HG03196 (cell line): ENCODE data around the gene WFIKKN1.

ENCODE experiments used
- ATAC-seq: cut with Tn5 transposase; IDR thresholded peaks from one replicate; pipeline ENCODE4 v1.9.1; 2021; ENCODE audit not compliant: unreplicated experiment

Gene WFIKKN1

DNA sequence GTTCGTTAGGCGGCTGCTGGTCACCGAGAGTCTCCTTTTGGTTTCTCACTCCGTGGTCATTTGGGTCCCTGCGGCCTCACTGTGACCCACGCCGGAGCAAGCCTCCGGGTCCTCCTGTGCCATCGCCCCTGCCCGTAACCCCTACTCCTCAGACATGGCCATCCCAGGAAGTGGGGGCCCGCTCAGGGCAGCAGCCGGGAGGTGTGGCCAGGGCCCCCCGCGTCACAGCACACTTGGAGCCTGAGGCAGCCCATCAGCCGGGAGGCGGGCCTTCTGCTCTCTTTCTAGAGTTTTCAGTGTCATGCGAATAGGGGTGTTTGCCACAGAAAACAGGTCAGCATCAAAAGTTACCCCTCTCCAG, 7.9 kb upstream of the WFIKKN1 start:
- ATAC-seq = no peak

DNA sequence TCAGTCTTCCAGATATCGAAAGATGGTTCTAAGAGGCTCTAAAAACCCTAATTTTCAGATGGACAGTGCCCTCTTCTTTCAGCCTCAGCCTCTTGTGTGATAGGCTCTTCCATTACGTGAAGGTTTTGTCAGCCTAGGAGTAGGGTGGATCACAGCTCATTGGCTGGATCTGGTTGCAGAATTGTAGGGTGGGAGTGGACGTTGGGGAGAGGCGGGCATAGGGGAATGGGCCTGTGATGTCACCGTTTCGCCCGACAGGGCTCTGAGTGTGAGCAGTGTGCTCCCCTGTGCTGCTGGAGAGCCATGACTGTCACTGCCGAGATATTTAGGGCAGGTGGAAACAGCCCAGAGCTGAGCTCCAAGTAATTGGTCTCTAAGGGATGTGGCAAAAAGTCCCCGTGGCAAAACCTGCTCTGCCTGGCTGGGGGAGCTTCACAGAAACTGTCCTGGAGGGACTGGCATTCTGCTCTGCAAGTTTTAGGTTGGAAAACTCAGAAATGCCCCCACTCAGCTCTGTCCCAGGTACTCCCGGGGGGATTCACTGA, 6.2 kb upstream of the WFIKKN1 start:
- ATAC-seq = no peak

DNA sequence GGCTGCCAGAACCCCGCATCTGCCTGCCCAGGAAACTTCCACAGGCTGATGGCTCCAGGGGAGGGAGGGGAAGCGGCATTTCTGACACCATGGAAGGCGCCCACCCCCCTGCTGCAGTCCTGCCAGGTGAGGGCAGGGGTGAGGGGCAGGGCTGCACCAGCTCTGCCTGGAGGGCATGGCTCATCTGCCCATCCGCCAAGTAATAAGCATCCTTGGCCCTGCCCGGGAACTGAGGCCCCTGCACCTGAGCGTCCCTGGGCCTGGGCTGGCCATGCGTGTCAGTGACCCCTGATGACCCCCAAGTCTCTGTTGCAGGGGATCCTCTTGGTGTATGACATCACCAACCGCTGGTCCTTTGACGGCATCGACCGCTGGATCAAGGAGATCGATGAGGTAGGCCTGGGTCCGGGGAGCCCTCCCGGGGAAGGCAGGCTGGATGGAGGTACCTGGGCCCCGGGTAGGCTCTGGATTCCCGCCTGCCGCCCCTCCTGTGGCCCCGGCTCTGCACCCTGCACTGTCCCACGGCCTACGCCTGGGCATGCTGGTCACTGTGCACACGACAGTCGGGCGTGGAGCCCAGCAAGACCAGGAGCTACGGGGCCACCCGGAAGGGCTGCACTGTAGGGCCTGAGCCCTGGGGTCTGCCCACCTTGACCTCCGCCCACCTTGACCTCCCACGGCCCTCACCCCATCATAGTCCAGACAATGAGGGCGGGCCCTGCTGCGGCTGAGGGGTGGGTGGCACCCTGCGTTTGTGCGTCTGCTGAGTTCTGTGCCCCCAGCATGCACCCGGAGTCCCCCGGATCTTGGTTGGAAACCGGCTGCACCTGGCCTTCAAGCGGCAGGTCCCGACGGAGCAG, 5.4 kb upstream of the WFIKKN1 start:
- no peak for ATAC-seq

DNA sequence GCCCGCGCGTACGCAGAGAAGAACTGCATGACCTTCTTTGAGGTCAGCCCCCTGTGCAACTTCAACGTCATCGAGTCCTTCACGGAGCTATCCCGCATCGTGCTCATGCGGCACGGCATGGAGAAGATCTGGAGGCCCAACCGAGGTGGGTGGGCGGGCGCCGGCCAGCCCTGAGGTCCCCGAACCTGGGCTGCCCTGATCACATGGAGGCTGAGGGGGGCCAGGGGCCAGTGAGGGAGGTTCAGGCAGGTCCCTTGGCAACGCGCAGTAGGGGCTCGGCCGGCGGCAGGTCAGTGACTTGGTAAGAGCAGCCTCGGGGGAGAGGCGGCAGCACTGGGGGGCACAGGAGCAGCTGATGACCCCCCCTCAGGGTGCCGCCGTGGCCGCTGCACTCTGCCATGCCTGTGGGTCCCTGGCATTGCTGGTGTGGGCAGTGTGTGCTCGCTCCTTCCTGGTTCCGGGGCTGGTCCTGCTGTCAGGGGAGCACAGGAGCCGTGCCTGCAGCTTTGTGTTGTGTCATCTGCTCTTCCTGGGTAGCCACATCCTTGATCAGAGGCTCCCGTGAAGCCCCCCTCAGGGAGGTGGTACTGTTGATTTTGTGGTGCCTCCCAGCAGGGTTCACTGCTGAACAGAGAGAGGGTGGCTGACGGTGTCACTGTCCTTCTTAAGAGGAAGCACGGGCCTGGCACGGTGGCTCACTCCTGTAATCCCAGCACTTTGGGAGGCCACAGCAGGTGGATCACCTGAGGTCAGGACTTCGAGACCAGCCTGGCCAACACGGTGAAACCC, 4.6 kb upstream of the WFIKKN1 start:
- ATAC-seq = no peak

DNA sequence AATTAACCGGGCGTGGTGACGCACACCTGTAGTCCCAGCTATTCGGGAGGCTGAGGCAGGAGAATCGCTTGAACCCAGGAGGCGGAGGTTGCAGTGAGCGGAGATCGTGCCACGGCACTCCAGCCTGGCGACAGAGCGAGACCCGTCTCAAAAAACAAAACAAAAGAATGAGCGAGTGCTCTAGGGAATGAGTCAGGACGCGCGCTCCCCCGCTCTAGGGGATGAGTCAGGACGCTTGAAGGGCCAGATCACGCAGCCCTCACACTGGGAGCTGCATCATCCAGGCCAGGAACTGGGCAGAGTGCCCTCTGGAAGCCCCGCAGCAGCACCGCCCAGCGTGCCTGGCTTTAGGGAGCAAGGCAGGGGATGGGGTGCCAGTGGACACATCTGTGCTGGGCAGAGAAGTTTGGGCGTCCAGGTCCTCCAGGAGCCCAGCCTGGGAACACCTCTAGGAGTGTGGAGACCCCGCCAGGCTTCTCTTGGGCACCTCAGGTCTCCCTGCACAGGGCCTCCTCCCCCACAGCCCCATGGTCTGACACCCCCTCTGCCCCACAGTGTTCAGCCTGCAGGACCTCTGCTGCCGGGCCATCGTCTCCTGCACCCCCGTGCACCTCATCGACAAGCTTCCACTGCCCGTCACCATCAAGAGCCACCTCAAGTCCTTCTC, 3.9 kb upstream of the WFIKKN1 start:
- ATAC-seq = no peak

DNA sequence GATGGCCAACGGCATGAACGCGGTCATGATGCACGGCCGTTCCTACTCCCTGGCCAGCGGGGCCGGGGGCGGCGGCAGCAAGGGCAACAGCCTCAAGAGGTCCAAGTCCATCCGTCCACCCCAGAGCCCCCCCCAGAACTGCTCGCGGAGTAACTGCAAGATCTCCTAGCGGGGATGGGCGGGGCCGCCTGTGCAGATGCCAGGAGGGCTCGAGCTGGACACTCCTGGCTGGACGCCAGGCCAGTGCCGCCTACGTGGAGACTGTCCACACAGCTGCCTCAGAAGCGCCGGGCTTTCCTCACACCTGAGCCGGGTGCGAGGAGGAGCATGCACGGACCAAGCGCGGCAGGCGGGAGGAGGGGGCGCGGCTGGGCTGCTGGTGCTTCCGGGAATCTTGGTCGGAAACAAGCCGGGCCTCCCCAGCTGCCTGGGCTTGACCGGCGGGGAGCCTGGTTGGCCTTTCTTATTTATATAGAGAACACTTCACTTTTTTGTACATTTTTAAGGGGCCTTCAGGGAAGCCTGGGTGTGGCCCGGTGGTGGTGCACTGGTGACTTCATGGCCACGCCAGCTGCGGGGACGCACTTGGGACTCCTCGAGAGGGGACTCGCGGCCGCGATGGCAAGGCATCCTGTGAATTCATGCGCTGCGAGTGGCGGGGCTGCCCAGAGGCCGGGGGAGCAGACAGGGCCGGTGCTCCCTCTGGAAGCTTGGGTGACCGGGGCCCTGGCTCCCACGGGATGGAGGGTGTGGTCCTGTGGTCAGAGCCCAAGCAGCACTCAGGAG, 3.1 kb upstream of the WFIKKN1 start:
- no peak for ATAC-seq

DNA sequence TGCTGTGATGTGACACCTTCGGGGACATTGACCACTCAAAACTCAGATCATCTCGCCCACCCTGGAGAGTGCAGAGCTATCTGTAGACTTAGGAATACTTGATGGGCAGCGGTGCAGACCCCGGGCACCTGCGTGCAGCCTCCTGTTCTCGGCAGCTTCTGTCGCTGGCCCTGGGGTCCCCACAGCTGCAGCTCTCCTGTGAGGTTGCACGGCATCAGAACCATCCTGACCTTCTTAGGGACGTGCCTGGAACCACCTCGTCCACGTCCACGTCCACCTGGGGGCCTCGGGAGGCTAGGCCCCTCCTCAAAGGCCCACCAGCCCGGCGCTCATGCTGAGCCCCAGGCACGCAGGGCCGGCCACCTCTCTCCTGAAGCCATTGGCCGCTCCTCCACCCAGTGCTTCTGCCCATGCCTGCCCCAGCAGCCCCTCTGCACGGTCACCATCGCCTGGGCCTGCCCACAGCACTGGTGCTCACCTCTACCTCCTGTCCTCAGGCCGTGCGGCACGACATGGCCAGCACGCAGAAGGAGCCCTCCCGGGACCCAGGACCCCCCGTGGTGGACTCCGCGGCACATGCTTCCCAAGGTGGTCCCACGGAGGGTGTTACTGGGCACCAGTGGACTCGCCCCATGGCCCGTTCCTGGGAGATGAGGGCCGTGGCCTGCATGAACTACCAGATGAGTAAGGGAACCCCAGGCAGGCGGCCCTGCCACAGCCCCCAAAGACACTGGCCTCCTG, 2.3 kb upstream of the WFIKKN1 start:
- no peak for ATAC-seq

DNA sequence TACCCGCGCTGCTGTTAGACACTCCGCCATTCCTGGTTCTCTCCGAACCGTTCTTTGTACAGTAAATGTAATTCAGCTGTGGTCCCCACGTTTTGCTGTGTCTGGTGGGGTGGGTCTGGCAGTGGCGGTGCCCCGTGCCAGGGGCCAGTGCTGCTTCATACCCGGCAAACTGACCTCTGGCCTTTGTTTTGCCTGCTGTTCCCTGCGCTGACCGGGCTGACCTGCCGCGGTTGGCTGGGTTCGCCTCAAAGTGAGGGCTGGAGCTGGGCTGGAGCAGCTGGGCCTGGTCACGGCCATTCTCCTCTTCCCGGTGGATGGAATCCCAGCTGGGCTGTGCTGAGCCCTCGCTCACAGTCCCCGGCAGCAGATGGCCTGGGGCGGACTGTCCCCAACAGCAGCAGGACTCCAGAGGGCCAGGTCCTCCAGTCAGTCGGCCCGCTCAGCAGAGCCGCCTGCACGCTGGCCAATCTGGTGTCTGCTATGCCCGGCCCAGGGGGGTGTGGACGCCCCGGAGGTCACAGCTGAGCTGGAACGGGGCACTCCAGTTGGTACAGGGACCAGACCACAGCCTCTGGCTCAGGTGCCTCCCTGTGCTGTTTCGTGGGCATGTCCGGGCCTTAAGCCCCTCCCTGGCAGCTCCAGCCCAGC, 1.5 kb upstream of the WFIKKN1 start:
- no peak for ATAC-seq

DNA sequence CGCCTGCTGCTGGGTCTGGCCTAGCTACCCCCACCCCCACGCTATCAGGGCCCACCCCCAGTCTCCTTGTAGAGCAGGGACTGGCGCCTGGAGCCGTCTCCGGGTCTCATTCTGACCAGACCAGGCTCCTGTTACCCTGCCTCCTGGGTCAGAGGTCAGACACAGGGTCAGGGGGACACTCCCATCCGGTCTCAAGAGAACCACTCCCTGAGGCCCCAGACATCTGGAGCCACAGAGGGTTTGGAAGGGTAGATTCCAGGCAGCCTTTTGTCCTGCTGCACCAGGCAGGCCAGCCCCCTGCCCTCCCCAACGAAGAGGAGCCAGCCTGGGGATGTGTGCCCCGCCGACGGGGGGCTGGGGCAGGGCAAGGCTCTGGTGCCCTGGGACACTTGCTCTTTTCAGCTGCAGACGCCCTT, 944 bp upstream of the WFIKKN1 start:
- no peak for ATAC-seq

DNA sequence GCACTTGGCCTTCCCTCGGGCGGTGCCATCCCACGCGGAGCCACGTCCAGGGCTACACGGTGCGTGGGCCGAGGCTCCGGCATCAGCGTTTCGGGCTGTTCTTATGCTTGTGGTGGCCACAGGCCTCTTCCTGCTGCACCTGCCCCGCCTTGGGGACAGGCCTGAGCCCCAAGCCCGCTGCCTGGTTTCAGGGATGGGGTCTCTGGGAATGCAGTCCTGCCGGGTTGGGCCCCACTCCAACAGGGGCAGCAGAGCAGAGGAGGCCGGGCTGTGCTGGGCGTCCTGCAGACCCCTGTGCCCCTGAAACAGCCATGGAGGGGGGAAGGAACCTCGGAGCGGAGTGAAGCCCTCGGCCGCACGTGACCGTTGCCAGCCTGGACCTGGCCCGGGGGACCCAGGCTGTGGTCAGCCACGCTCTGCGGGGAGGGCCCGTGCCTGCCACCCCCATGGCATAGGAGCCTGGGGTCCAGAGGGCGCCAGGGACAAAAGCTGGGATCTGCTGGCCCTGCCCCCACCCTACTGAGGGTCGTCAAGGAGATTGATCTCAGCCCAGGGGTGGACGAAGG, 453 bp upstream of the WFIKKN1 start:
- no peak for ATAC-seq

DNA sequence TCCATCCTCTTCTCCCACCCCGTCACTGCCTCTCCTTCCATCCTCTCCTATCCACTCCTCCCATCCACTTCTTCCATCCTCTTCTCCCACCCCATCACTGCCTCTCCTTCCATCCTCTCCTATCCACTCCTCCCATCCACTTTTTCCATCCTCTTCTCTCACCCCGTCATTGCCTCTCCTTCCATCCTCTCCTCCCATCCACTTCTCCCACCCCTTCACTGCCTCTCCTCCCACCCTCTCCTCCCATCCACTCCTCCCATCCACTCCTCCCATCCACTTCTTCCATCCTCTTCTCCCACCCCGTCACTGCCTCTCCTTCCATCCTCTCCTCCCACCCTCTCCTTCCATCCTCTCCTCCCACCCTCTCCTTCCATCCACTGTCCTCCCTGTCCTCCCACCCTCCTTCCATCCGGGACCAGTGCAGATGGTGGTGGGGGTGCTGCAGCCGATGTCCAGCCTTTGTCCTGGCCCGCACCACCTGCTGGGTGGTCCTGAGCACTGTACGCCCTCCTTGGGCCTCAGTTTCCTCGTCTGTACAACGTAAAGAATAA, 1.1 kb downstream of the WFIKKN1 start:
- no peak for ATAC-seq

DNA sequence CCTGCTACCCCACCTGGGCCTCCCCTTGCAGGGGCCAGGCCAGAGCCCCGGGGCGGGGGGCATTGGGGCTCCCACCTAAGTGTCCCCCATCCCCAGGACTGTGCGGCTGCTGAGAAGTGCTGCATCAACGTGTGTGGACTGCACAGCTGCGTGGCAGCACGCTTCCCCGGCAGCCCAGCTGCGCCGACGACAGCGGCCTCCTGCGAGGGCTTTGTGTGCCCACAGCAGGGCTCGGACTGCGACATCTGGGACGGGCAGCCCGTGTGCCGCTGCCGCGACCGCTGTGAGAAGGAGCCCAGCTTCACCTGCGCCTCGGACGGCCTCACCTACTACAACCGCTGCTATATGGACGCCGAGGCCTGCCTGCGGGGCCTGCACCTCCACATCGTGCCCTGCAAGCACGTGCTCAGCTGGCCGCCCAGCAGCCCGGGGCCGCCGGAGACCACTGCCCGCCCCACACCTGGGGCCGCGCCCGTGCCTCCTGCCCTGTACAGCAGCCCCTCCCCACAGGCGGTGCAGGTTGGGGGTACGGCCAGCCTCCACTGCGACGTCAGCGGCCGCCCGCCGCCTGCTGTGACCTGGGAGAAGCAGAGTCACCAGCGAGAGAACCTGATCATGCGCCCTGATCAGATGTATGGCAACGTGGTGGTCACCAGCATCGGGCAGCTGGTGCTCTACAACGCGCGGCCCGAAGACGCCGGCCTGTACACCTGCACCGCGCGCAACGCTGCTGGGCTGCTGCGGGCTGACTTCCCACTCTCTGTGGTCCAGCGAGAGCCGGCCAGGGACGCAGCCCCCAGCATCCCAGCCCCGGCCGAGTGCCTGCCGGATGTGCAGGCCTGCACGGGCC, 1.9 kb downstream of the WFIKKN1 start:
- ATAC-seq = no peak

DNA sequence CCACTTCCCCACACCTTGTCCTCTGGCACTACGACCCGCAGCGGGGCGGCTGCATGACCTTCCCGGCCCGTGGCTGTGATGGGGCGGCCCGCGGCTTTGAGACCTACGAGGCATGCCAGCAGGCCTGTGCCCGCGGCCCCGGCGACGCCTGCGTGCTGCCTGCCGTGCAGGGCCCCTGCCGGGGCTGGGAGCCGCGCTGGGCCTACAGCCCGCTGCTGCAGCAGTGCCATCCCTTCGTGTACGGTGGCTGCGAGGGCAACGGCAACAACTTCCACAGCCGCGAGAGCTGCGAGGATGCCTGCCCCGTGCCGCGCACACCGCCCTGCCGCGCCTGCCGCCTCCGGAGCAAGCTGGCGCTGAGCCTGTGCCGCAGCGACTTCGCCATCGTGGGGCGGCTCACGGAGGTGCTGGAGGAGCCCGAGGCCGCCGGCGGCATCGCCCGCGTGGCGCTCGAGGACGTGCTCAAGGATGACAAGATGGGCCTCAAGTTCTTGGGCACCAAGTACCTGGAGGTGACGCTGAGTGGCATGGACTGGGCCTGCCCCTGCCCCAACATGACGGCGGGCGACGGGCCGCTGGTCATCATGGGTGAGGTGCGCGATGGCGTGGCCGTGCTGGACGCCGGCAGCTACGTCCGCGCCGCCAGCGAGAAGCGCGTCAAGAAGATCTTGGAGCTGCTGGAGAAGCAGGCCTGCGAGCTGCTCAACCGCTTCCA, 2.7 kb downstream of the WFIKKN1 start:
- no peak for ATAC-seq

DNA sequence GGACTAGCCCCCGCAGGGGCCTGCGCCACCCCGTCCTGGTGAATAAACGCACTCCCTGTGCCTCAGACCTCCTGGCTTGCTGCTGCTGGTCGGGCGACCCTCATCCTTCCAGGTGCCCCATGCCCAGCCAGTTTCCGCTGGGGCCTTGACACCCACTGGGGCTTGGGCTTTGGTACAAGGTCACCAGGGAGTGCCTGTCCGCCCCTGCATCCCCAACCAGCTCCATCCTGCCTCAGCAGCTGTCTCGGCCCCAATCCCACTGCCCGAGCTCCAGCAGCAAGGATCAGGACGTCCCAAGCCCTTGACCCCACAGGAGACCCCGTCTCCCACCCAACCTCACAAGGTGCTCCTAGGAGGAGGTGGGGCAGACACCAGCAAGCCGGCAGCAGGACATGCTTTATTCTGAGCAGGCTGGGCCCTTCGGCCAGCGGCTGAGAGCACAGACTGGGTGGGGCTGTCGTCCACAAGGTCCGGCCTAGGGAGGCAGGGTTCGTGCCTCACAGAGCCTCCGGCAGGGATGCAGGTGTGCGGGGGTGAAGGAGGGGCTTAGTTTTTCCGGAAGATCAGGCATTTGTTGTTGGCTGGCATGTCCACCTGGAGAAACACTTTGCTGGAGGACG, 3.4 kb downstream of the WFIKKN1 start:
- ATAC-seq = no peak

DNA sequence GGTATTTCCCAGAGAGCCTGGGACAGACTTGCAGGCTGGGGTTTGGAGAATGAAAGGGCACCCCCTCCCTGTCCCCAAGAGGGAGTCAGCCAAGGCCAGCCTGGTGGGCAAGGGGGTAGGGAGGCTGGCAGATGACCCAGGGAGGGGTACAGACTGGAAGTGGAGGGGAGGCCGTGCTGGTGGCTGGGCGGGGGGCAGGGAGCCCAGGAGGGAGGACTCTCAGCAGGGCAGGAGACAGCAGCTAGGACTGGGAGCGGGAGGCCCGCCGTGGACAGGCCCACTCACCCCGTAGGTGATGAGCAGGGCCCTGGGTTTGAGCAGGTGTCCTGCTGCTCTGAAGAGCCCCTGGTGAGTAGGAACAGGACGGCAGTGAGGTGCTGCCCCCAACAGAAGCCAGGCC, 4.2 kb downstream of the WFIKKN1 start:
- ATAC-seq = no peak

DNA sequence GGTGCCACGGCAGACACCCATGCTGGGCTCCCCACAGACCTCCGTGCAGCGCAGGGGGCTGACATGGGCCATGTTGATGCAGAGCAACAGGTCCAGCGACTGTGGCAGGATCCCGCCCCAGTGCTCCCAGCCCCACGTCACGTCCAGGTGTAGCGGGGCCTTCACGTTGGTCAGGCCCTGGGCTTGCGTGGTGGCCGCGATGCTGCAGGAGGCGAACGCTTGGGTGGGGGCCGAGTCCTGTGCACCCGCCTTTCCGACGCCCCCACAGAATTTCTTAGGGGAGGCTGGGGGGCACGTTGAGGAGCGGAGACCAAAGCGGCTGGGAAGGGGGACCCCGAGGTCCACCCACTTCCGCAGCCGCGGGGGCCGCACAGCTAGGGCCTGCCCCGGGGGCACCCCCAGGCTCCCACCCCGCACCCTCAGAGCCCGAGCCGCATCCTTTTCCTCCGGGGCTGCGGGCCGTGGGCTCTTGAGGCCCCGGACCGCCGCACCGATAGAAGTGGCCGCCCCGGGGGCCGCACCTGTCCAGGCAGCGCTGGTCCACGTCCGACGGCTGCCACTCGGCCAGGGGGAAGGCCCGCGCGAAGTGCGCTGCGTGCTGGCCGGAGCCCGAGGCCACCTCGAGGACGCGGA, 4.9 kb downstream of the WFIKKN1 start:
- peak; percentile 3 for ATAC-seq
